HG03432 (cell line): Measurements from ENCODE around the gene NDRG2.

Experiments used
- ATAC-seq: cut with Tn5 transposase; IDR thresholded peaks from one replicate; pipeline ENCODE4 v1.9.1; 2021; ENCODE audit warnings: mild to moderate bottlenecking, moderate library complexity; ENCODE audit not compliant: unreplicated experiment

The NDRG2 gene

GRCh38 chr14:21037156-21037555 lies 12.3 kb upstream of the NDRG2 start:
- no peak for ATAC-seq

GRCh38 chr14:21036751-21037150 lies 11.9 kb upstream of the NDRG2 start:
- no peak for ATAC-seq

GRCh38 chr14:21034707-21035106 lies 9.8 kb upstream of the NDRG2 start, which contains the start of gene RNASE13:
Gene RNASE13, minus strand, starts transcription at chr14:21034807. Its CDS starts 519 bp downstream, at chr14:21034288.
- no peak for ATAC-seq

GRCh38 chr14:21033133-21033698 lies 8.4 kb upstream of the NDRG2 start:
- ATAC-seq: no peak

- ATAC-seq: no peak
Observed at GRCh38 chr14:21032326-21033132, 7.7 kb upstream of the NDRG2 start.

GRCh38 chr14:21030531-21030930 lies 5.7 kb upstream of the NDRG2 start:
- no peak for ATAC-seq

- no peak for ATAC-seq
Observed at GRCh38 chr14:21029917-21030316, 5.1 kb upstream of the NDRG2 start, which contains the start of gene TPPP2. Gene TPPP2, plus strand, starts transcription at chr14:21030217. Its CDS starts 365 bp downstream, at chr14:21030582.

GRCh38 chr14:21026988-21027315 lies 2.1 kb upstream of the NDRG2 start:
- ATAC-seq: no peak

- no peak for ATAC-seq
Observed at GRCh38 chr14:21026274-21026987, 1.6 kb upstream of the NDRG2 start.

- no peak for ATAC-seq
Observed at GRCh38 chr14:21025371-21026273, 761 bp upstream of the NDRG2 start.

- ATAC-seq: no peak
Observed at GRCh38 chr14:21023817-21024584, 860 bp downstream of the NDRG2 start.

- ATAC-seq: no peak
Observed at GRCh38 chr14:21023174-21023573, 1.7 kb downstream of the NDRG2 start.

- ATAC-seq: no peak
Observed at GRCh38 chr14:21022686-21023085, 2.2 kb downstream of the NDRG2 start.

GRCh38 chr14:21020977-21021545 lies 3.8 kb downstream of the NDRG2 start:
- no peak for ATAC-seq

- ATAC-seq: no peak
Observed at GRCh38 chr14:21019366-21019765, 5.5 kb downstream of the NDRG2 start.

GRCh38 chr14:21018781-21019180 lies 6.1 kb downstream of the NDRG2 start:
- ATAC-seq: no peak

GRCh38 chr14:21018286-21018685 lies 6.6 kb downstream of the NDRG2 start:
- no peak for ATAC-seq

- ATAC-seq: no peak
Observed at GRCh38 chr14:21017528-21018245, 7.2 kb downstream of the NDRG2 start.
